K562 (cell line): ENCODE results near the gene DYNC1I1. TPM values are rescaled to one million over a fixed set of nuclear protein-coding genes. Genes with fewer than 3 reads are reported as not detected.

ENCODE experiments used
- ATAC-seq: fragments of 200-7000 bp; cut with Tn5 transposase; 3 replicates; pipeline ENCODE4 v1.9.1; 2020; ENCODE audit warnings: moderate library complexity
- BruUV-seq: library from RNA; stranded (reverse); fragments of 400-500 nt; replicated peaks from 2 replicates; lab custom pipeline; 2021; lab: Mats Ljungman, UMichigan
- CTCF ChIA-PET: fragments of 300-600 bp; formaldehyde crosslinking; extraction: SDS; loops from one replicate; lab custom pipeline; 2021; ENCODE audit warnings: low intra/inter-chr PET ratio; lab: Yijun Ruan, JAX
- POLR2A ChIA-PET: fragments of 300-600, 350-650 bp; sonication (Branson Sonifier 250); formaldehyde crosslinking; extraction: SDS; loops from one replicate; lab custom pipeline; 2021; ENCODE audit warnings: antibody characterized with exemption, inconsistent platforms; lab: Yijun Ruan, JAX
- DNase-seq, 4 experiments: peaks; one replicate each; pipeline versions ENCODE4 v3.0.0 to v3.0.0-alpha.2; 2011 to 2018; ENCODE audit warnings: low spot score in 3 of 4, mixed read lengths in 3 of 4; ENCODE audit errors: extremely low read depth in 1 of 4
- FAIRE-seq: peaks from 2 replicates; lab custom pipeline; 2011; peaks lifted over from hg19 to GRCh38; lab: Jason Lieb, UNC
- H2AFZ ChIP-seq: 2 replicates; pipeline ENCODE4 v1.6.0; 2011; ENCODE audit warnings: low read depth, low read length, control low read depth, inconsistent platforms
- H3K27ac ChIP-seq: fragments of 200-600 bp; 3 replicates; pipeline ENCODE4 v1.8.0; 2011; ENCODE audit warnings: low read depth, mild to moderate bottlenecking, control low read depth, inconsistent platforms, low read length, moderate library complexity, mixed read lengths; ENCODE audit errors: extremely low read depth
- H3K27me3 ChIP-seq, 2 experiments: fragments of 300-600 bp in 1 of 2; 2 replicates in 1 of 2; 3 replicates in 1 of 2; pipeline versions ENCODE4 v1.6.0 to v1.8.0; 2011; ENCODE audit warnings: inconsistent platforms in 2 of 2, low read length in 2 of 2, mild to moderate bottlenecking in 1 of 2, mixed read lengths in 1 of 2, moderate library complexity in 1 of 2; ENCODE audit not compliant: control insufficient read depth in 2 of 2, insufficient read depth in 2 of 2
- H3K36me3 ChIP-seq: fragments of 300-600 bp; 3 replicates; pipeline ENCODE4 v1.8.0; 2011; ENCODE audit warnings: mild to moderate bottlenecking, low read length, inconsistent platforms; ENCODE audit not compliant: control insufficient read depth, insufficient read depth
- H3K4me1 ChIP-seq, 2 experiments: fragments of 200-600 bp in 1 of 2; replicated peaks in 1 of 2; 2 replicates in 1 of 2; 3 replicates in 1 of 2; pipeline versions ENCODE4 v1.5.1 to v1.8.0; 2011; ENCODE audit warnings: inconsistent platforms in 2 of 2, low read length in 2 of 2, mild to moderate bottlenecking in 1 of 2, mixed read lengths in 1 of 2, moderate library complexity in 1 of 2; ENCODE audit not compliant: control insufficient read depth in 2 of 2, insufficient read depth in 2 of 2
- H3K4me2 ChIP-seq: 2 replicates; pipeline ENCODE4 v1.6.1; 2011; ENCODE audit warnings: low read length, control low read depth, inconsistent platforms, mixed read lengths; ENCODE audit not compliant: insufficient read depth
- H3K4me3 ChIP-seq: fragments of 200-600 bp; sonication (generic), shearing (Covaris generic); 2 replicates; pipeline ENCODE4 v1.5.1; 2016; ENCODE audit warnings: control low read depth, inconsistent platforms
- H3K79me2 ChIP-seq: fragments of 200-600 bp; 3 replicates; pipeline ENCODE4 v1.8.0; 2011; ENCODE audit warnings: low read length, inconsistent platforms; ENCODE audit not compliant: control insufficient read depth, insufficient read depth
- H3K9ac ChIP-seq, 2 experiments: 2 replicates each; pipeline versions ENCODE4 v1.6.0 to v1.6.1; 2011; ENCODE audit warnings: low read depth in 2 of 2, low read length in 2 of 2, control low read depth in 1 of 2, inconsistent platforms in 1 of 2, mild to moderate bottlenecking in 1 of 2, mixed read lengths in 1 of 2; ENCODE audit not compliant: insufficient read depth in 1 of 2
- H3K9me1 ChIP-seq: one replicate; pipeline ENCODE4 v1.6.0; 2011; ENCODE audit warnings: inconsistent platforms, mild to moderate bottlenecking, low read length, moderate library complexity; ENCODE audit not compliant: control insufficient read depth, insufficient read depth
- H3K9me3 ChIP-seq: replicated peaks from 2 replicates; pipeline ENCODE4 v1.5.1; 2011; ENCODE audit warnings: low read depth, low read length, inconsistent platforms; ENCODE audit not compliant: control insufficient read depth, insufficient read depth
- H4K20me1 ChIP-seq: replicated peaks from 2 replicates; pipeline ENCODE4 v1.6.1; 2011; ENCODE audit warnings: low read length, inconsistent platforms, mixed read lengths; ENCODE audit not compliant: control insufficient read depth, insufficient read depth
- CHCHD3 ChIP-seq: fragments of 250-450 bp; sonication (Bioruptor Pico); IDR thresholded peaks from 2 replicates; pipeline ENCODE4 v2.1.2; 2022; ENCODE audit warnings: mild to moderate bottlenecking
- CTBP1 ChIP-seq: fragments of 450-650 bp; IDR thresholded peaks from 2 replicates; pipeline ENCODE4 v1.6.1; 2016; ENCODE audit warnings: borderline replicate concordance
- E2F4 ChIP-seq: sonication (generic); formaldehyde crosslinking; IDR thresholded peaks from 2 replicates; pipeline ENCODE4 v1.8.0; 2022; ENCODE audit warnings: mild to moderate bottlenecking, low read depth, missing genetic modification reagents
- HDGF ChIP-seq: fragments of 450-650 bp; IDR thresholded peaks from 2 replicates; pipeline ENCODE4 v1.6.1; 2016
- HNRNPH1 ChIP-seq: fragments of 200-400 bp; formaldehyde crosslinking; optimal IDR thresholded peaks from 2 replicates; pipeline ENCODE3; 2017; ENCODE audit warnings: low read depth, mild to moderate bottlenecking, low read length, moderate library complexity
- PHB ChIP-seq: fragments of 250-450 bp; sonication (Bioruptor Pico); IDR thresholded peaks from 2 replicates; pipeline ENCODE4 v1.5.0; 2021
- RBBP5 ChIP-seq: fragments of 200-600 bp; sonication (generic); IDR thresholded peaks from 2 replicates; pipeline ENCODE4 v1.6.1; 2012; ENCODE audit warnings: borderline replicate concordance, mild to moderate bottlenecking, low read length, control low read depth, inconsistent platforms; ENCODE audit not compliant: insufficient read depth, poor library complexity, severe bottlenecking
- SRSF1 ChIP-seq: fragments of 200-400 bp; formaldehyde crosslinking; IDR thresholded peaks from 2 replicates; pipeline ENCODE4 v1.6.1; 2017; ENCODE audit warnings: mild to moderate bottlenecking, low read depth, low read length, moderate library complexity
- ZKSCAN1 ChIP-seq: fragments of 150-350 bp; IDR thresholded peaks from 2 replicates; pipeline ENCODE4 v1.6.1; 2016; ENCODE audit warnings: low read depth, low read length
- WGBS: fragments of 100-300 bp; shearing (Covaris generic); methylation state at CpG from one replicate; pipeline ENCODE4 v1.1.6; 2016; ENCODE audit warnings: low coverage, mixed read lengths; ENCODE audit not compliant: insufficient coverage; ENCODE audit errors: missing lambda C conversion rate; 5-methylcytosine and 5-hydroxymethylcytosine counted together
- in situ Hi-C: fragments of 300-500 bp; cut with MboI; formaldehyde crosslinking; loops from 4 replicates; pipeline ENCODE4 v1.15.0; 2018; ENCODE audit warnings: inconsistent platforms, mixed read lengths
- intact Hi-C: fragments of 100-400 bp; cut with micrococcal nuclease; formaldehyde crosslinking; loops from 2 replicates; pipeline ENCODE4 v1.14.2; 2022
- polyA plus RNA-seq, 8 experiments: library from polyadenylated mRNA; depleted of rRNA in 4 of 8; stranded (reverse) in 5 of 8; unstranded in 3 of 8; fragments of >200 nt; fragmentation: Nextera tagmentation in 2 of 8; fragmentation: Illumina TruSeq in 1 of 8; extraction: Ambion mirVana in 2 of 8; extraction: Trizol in 1 of 8; gene quantifications; 2 replicates each; pipeline versions ENCODE4 v1.2.1 to v1.2.3, GENCODE V29; 2011 to 2014; ENCODE audit warnings: inconsistent platforms in 1 of 8, missing spikeins in 1 of 8
- total RNA-seq, 7 experiments: library from RNA; depleted of rRNA in 6 of 7; stranded (reverse); fragments of >200 nt in 6 of 7; fragmentation: Illumina TruSeq in 2 of 7; extraction: Trizol in 2 of 7; gene quantifications; 2 replicates each; pipeline versions ENCODE4 v1.2.1 to v1.2.3, GENCODE V29; 2011 to 2021; ENCODE audit warnings: low replicate concordance in 1 of 7
- TF ChIP-seq, protein P1 (sequence below): sonication (generic); formaldehyde crosslinking; IDR thresholded peaks from 2 replicates; pipeline ENCODE4 v1.8.0; 2022; ENCODE audit warnings: missing genetic modification reagents, mild to moderate bottlenecking, borderline replicate concordance

Gene DYNC1I1
- total and polyA plus RNA-seq, 9 of the 15 experiments (the other 6 are each of a cell fraction or from before 2014, with no cell fraction given) = 0.22 to 1.5 (median 0.44) TPM

DNA sequence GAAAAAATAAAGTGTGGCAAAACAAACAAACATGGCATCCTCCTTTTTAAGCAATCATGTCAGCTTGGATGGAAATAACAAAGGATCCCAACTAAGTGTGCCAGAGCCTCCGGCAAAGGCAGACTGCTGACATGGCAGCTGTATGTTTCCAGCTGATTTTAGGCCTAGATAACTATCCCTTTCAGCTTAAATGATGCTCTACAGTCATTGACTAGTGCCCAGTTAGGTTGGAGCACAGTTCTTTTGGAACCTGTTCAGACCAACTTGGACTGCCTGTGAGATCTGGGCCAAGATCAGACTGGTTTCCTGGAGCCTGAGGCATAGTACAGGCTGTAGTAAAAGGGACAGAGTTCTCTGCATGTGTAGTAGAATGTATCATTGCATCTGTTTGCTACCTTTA lies 128.7 kb downstream of the DYNC1I1 start:
- no TSS peak for BruUV-seq
- intact Hi-C loops = no loop called here
- no peak for DNase-seq
- no peaks in the 10 kb centered on the region for H3K79me2 ChIP-seq
- H3K27me3 ChIP-seq = peaks cover 0 to 2% of the 10 kb centered on the region in 2 experiments; a peak in 2 of 5 replicates
- H3K9ac ChIP-seq = no peak overlapping the region
- no peak overlapping the region for H3K4me2 ChIP-seq
- FAIRE-seq = no peak
- in situ Hi-C loops = no loop called here
- no peaks in the 10 kb centered on the region for H4K20me1 ChIP-seq
- no peaks in the 10 kb centered on the region for H3K9me1 ChIP-seq
- no peak overlapping the region for H3K4me3 ChIP-seq
- ChIA-PET CTCF (no interaction called here), POLR2A (no interaction called here)
- H3K9me3 ChIP-seq = no peaks in the 10 kb centered on the region
- H2AFZ ChIP-seq = no peak overlapping the region
- H3K36me3 ChIP-seq = no peaks in the 10 kb centered on the region
- no peaks in the 10 kb centered on the region for H3K4me1 ChIP-seq
- 0% methylated on average over 1 of the region's 1 CpG for WGBS
- H3K27ac ChIP-seq = no peak overlapping the region
- TF ChIP-seq RBBP5 = no peak
- no peak for TF ChIP-seq CTBP1
- no peak for TF ChIP-seq CHCHD3 (CRISPR knock-in tag)
- no peak for TF ChIP-seq HNRNPH1
- TF ChIP-seq E2F4 = no peak
- TF ChIP-seq PHB = no peak
- TF ChIP-seq ZKSCAN1 = no peak
- TF ChIP-seq, protein P1, sequence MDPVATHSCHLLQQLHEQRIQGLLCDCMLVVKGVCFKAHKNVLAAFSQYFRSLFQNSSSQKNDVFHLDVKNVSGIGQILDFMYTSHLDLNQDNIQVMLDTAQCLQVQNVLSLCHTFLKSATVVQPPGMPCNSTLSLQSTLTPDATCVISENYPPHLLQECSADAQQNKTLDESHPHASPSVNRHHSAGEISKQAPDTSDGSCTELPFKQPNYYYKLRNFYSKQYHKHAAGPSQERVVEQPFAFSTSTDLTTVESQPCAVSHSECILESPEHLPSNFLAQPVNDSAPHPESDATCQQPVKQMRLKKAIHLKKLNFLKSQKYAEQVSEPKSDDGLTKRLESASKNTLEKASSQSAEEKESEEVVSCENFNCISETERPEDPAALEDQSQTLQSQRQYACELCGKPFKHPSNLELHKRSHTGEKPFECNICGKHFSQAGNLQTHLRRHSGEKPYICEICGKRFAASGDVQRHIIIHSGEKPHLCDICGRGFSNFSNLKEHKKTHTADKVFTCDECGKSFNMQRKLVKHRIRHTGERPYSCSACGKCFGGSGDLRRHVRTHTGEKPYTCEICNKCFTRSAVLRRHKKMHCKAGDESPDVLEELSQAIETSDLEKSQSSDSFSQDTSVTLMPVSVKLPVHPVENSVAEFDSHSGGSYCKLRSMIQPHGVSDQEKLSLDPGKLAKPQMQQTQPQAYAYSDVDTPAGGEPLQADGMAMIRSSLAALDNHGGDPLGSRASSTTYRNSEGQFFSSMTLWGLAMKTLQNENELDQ (CRISPR knock-in tag) = no peak
- no peak for TF ChIP-seq SRSF1
- no peak for TF ChIP-seq HDGF
- ATAC-seq = no peak
